Measurements from ENCODE around the gene THEM4.

The THEM4 gene

DNA sequence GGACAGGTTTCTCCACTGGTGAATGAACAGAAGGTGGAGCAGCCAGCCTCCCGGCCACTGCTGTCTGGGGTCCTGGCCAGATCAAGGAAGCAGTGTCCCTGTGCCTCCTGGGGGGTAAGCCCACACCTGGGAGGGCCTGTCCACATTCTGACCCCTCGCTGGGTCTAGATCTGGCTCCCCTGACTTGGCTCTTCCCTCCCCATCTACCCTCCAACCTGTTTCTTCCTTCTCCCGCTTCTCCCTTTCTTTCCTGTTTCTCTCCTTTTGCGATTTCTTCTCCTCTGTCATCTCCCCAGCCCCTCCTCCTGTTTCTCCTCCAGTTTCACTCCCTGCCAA, 78.1 kb downstream of the THEM4 start:
- no peaks in the 10 kb centered on the region for H3K79me1 ChIP-seq (ENCODE audit: low read length)
- peak overlapping the region; percentile 51 for H3K9ac ChIP-seq (ENCODE audit: low read length)
- H3K18ac ChIP-seq (ENCODE audit: low read length): no peak overlapping the region

GRCh38 chr1:151830055-151830454, 79.3 kb downstream of the THEM4 start:
- Histone ChIP-seq H2BK5ac (ENCODE audit: low read length) (peak overlapping the region; percentile 12), H3K79me2 (ENCODE audit: control insufficient read depth, insufficient read depth, low read length) (no peaks in the 10 kb centered on the region), H4K5ac (ENCODE audit: low read length) (no peak overlapping the region), H2AK5ac (ENCODE audit: low read length) (peak overlapping the region; percentile 48), H3K27me3 (ENCODE audit: insufficient read depth, low read length, poor library complexity) (no peaks in the 10 kb centered on the region), H3K4me2 (ENCODE audit: low read length) (no peak overlapping the region), H3K23ac (ENCODE audit: low read length) (no peak overlapping the region), H3K9ac (ENCODE audit: low read length) (peak overlapping the region; percentile 42), H3K27ac (ENCODE audit: low read depth, low read length) (peak overlapping the region; percentile 34), H3K4me1 (ENCODE audit: control insufficient read depth, low read depth, low read length) (peaks cover 32% of the 10 kb centered on the region), H2BK120ac (ENCODE audit: low read depth, low read length) (no peak overlapping the region), H3K18ac (ENCODE audit: low read length) (no peak overlapping the region), H3K4ac (ENCODE audit: low read depth, low read length) (no peak overlapping the region), H4K8ac (ENCODE audit: low read depth, low read length) (no peak overlapping the region), H2BK15ac (replicated peaks; ENCODE audit: low read depth) (no peak overlapping the region), H3K79me1 (ENCODE audit: low read length) (no peaks in the 10 kb centered on the region), H3K56ac (ENCODE audit: low read length) (peak overlapping the region; percentile 75), H3K36me3 (ENCODE audit: control insufficient read depth, insufficient read depth, low read length) (no peaks in the 10 kb centered on the region), H3K4me3 (ENCODE audit: low read length) (no peak overlapping the region)
- DNase-seq: peak; percentile 19
- no CpG with 5 or more reads among the region's 6 CpGs for WGBS (ENCODE audit: extremely low coverage, insufficient coverage, low lambda C conversion rate)

More for the DNA sequence above, 78.1 kb downstream of the THEM4 start:
- Histone ChIP-seq H3K4me3 (ENCODE audit: low read length) (no peak overlapping the region), H2BK120ac (ENCODE audit: low read depth, low read length) (no peak overlapping the region), H2BK5ac (ENCODE audit: low read length) (no peak overlapping the region), H3K23ac (ENCODE audit: low read length) (peak overlapping the region; percentile 48), H3K27me3 (ENCODE audit: insufficient read depth, low read length, poor library complexity) (no peaks in the 10 kb centered on the region), H3K27ac (ENCODE audit: low read depth, low read length) (no peak overlapping the region), H3K4ac (ENCODE audit: low read depth, low read length) (no peak overlapping the region), H3K4me1 (ENCODE audit: control insufficient read depth, low read depth, low read length) (peaks cover 25% of the 10 kb centered on the region), H4K8ac (ENCODE audit: low read depth, low read length) (no peak overlapping the region), H3K4me2 (ENCODE audit: low read length) (no peak overlapping the region), H2AK5ac (ENCODE audit: low read length) (peak overlapping the region; percentile 62), H3K56ac (ENCODE audit: low read length) (peak overlapping the region; percentile 45), H4K5ac (ENCODE audit: low read length) (no peak overlapping the region), H3K79me2 (ENCODE audit: control insufficient read depth, insufficient read depth, low read length) (no peaks in the 10 kb centered on the region), H2BK15ac (replicated peaks; ENCODE audit: low read depth) (no peak overlapping the region), H3K36me3 (ENCODE audit: control insufficient read depth, insufficient read depth, low read length) (no peaks in the 10 kb centered on the region)
- no peak for DNase-seq
- no CpG with 5 or more reads among the region's 4 CpGs for WGBS (ENCODE audit: extremely low coverage, insufficient coverage, low lambda C conversion rate)

DNA sequence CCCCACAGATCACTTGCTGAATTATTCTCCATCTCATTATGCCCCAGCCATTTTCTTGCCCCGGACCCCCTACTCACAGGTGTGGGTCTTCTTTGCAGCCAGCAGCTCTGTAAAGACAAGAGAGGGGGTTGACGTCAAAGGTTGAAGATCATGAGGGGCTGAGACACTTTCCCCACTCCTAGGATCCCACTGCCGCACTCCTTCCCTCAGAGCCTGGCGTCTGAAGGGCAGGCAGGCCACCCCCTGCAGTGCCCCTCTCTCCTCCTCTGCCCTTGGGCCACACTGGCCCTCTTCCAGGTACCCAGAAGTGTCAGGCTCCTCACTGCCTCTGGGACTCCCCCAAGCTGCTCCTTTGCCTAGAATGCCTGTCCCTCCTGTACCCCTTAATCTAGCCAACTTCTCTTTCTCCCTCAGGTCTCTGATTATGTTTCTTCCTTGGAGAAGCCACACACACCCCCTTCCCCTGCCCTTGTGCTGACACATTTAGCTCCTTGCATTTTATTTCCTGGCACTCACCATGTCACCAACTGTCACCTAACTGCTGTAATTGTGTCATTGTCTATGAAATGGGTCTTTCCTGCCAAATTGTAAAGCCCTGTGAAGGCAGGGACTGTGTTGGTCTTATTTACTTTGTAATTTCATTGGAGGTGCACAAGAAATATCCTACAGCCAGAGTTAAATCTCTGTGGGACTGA, 79.8 kb downstream of the THEM4 start:
- peak overlapping the region; percentile 13 for H3K4me2 ChIP-seq (ENCODE audit: low read length)
- H3K27ac ChIP-seq (ENCODE audit: low read depth, low read length): peak overlapping the region; percentile 26
- peaks cover 32% of the 10 kb centered on the region for H3K4me1 ChIP-seq (ENCODE audit: control insufficient read depth, low read depth, low read length)
- no CpG with 5 or more reads among the region's 4 CpGs for WGBS (ENCODE audit: extremely low coverage, insufficient coverage, low lambda C conversion rate)
- peak overlapping the region; percentile 75 for H3K56ac ChIP-seq (ENCODE audit: low read length)
- no peak overlapping the region for H4K5ac ChIP-seq (ENCODE audit: low read length)
- no peak overlapping the region for H3K4me3 ChIP-seq (ENCODE audit: low read length)
- H2BK15ac ChIP-seq (replicated peaks; ENCODE audit: low read depth): no peak overlapping the region
- H3K4ac ChIP-seq (ENCODE audit: low read depth, low read length): no peak overlapping the region
- no peak overlapping the region for H3K18ac ChIP-seq (ENCODE audit: low read length)
- no peak overlapping the region for H4K8ac ChIP-seq (ENCODE audit: low read depth, low read length)
- H3K79me2 ChIP-seq (ENCODE audit: control insufficient read depth, insufficient read depth, low read length): no peaks in the 10 kb centered on the region
- H3K79me1 ChIP-seq (ENCODE audit: low read length): no peaks in the 10 kb centered on the region
- peak overlapping the region; percentile 42 for H3K9ac ChIP-seq (ENCODE audit: low read length)
- no peak overlapping the region for H2AK5ac ChIP-seq (ENCODE audit: low read length)
- DNase-seq: peak; percentile 22
- H3K27me3 ChIP-seq (ENCODE audit: insufficient read depth, low read length, poor library complexity): no peaks in the 10 kb centered on the region
- H3K23ac ChIP-seq (ENCODE audit: low read length): no peak overlapping the region
- no peak overlapping the region for H2BK120ac ChIP-seq (ENCODE audit: low read depth, low read length)
- no peaks in the 10 kb centered on the region for H3K36me3 ChIP-seq (ENCODE audit: control insufficient read depth, insufficient read depth, low read length)
- peak overlapping the region; percentile 12 for H2BK5ac ChIP-seq (ENCODE audit: low read length)

DNA sequence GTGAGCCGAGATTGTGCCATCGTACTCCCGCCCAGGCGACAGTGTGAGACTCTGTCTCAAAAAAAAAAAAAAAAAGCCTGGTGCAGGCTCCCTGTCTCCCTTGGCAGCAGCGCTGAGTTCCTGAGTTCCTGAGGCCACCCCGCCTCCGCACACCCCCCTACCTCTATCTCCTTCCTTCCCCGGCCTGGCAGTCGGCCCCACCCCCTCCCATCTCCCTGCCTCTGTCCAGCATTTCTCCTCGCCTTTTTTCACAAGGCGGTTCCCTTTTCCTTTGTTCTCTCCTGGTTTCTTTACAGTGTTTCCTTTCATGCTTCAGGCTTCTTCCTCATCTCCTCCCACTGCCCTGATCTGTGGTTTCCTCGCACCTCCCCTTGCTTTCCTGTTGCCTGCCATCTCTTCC, 80.4 kb downstream of the THEM4 start:
- H3K36me3 ChIP-seq (ENCODE audit: control insufficient read depth, insufficient read depth, low read length): no peaks in the 10 kb centered on the region
- WGBS (ENCODE audit: extremely low coverage, insufficient coverage, low lambda C conversion rate): no CpG with 5 or more reads among the region's 12 CpGs
- H3K79me2 ChIP-seq (ENCODE audit: control insufficient read depth, insufficient read depth, low read length): no peaks in the 10 kb centered on the region
- no peak overlapping the region for H3K23ac ChIP-seq (ENCODE audit: low read length)
- H3K27me3 ChIP-seq (ENCODE audit: insufficient read depth, low read length, poor library complexity): no peaks in the 10 kb centered on the region
- H3K4me2 ChIP-seq (ENCODE audit: low read length): peak overlapping the region; percentile 13
- H2BK5ac ChIP-seq (ENCODE audit: low read length): peak overlapping the region; percentile 12
- peak; percentile 91 for DNase-seq
- peaks cover 32% of the 10 kb centered on the region for H3K4me1 ChIP-seq (ENCODE audit: control insufficient read depth, low read depth, low read length)
- no peak overlapping the region for H2BK15ac ChIP-seq (replicated peaks; ENCODE audit: low read depth)
- no peak overlapping the region for H3K4me3 ChIP-seq (ENCODE audit: low read length)
- H3K56ac ChIP-seq (ENCODE audit: low read length): peak overlapping the region; percentile 75
- peak overlapping the region; percentile 26 for H3K27ac ChIP-seq (ENCODE audit: low read depth, low read length)
- no peak overlapping the region for H3K18ac ChIP-seq (ENCODE audit: low read length)
- H4K5ac ChIP-seq (ENCODE audit: low read length): no peak overlapping the region
- no peak overlapping the region for H2AK5ac ChIP-seq (ENCODE audit: low read length)
- H3K4ac ChIP-seq (ENCODE audit: low read depth, low read length): no peak overlapping the region
- peak overlapping the region; percentile 42 for H3K9ac ChIP-seq (ENCODE audit: low read length)
- no peak overlapping the region for H4K8ac ChIP-seq (ENCODE audit: low read depth, low read length)
- no peaks in the 10 kb centered on the region for H3K79me1 ChIP-seq (ENCODE audit: low read length)
- H2BK120ac ChIP-seq (ENCODE audit: low read depth, low read length): no peak overlapping the region

DNA sequence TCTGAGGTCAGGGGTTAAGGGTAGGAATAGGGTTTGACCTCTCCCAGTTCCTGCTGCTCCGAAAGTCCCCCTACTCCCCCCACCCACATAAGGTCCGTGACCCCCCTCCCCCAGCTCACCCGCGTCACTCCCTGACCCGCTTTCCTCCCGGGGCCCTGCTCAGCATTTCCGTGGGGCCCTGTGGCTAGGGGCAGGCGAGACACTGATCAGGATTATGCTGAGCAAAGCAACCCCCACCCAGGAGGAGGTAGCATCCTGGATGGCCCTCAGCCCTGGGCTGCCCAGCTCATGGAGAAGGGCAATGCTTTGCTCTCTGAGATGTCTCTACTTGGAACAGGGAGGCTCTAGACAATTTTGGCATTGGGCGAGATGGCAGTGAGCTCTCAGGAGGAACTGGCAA, 81.5 kb downstream of the THEM4 start:
- Histone ChIP-seq H3K36me3 (ENCODE audit: control insufficient read depth, insufficient read depth, low read length) (no peaks in the 10 kb centered on the region), H3K79me1 (ENCODE audit: low read length) (no peaks in the 10 kb centered on the region), H3K4me1 (ENCODE audit: control insufficient read depth, low read depth, low read length) (peaks cover 37% of the 10 kb centered on the region), H2BK5ac (ENCODE audit: low read length) (no peak overlapping the region), H2BK120ac (ENCODE audit: low read depth, low read length) (no peak overlapping the region), H3K79me2 (ENCODE audit: control insufficient read depth, insufficient read depth, low read length) (no peaks in the 10 kb centered on the region), H2BK15ac (replicated peaks; ENCODE audit: low read depth) (no peak overlapping the region), H3K4me3 (ENCODE audit: low read length) (no peak overlapping the region), H3K9ac (ENCODE audit: low read length) (no peak overlapping the region), H3K27ac (ENCODE audit: low read depth, low read length) (no peak overlapping the region), H4K5ac (ENCODE audit: low read length) (no peak overlapping the region), H3K4me2 (ENCODE audit: low read length) (no peak overlapping the region), H3K18ac (ENCODE audit: low read length) (no peak overlapping the region), H4K8ac (ENCODE audit: low read depth, low read length) (no peak overlapping the region), H3K4ac (ENCODE audit: low read depth, low read length) (no peak overlapping the region), H3K23ac (ENCODE audit: low read length) (no peak overlapping the region), H2AK5ac (ENCODE audit: low read length) (no peak overlapping the region), H3K27me3 (ENCODE audit: insufficient read depth, low read length, poor library complexity) (no peaks in the 10 kb centered on the region), H3K56ac (ENCODE audit: low read length) (peak overlapping the region; percentile 45)
- no CpG with 5 or more reads among the region's 9 CpGs for WGBS (ENCODE audit: extremely low coverage, insufficient coverage, low lambda C conversion rate)
- no peak for DNase-seq
